ENCODE data around the gene CD59. TPM values are rescaled to one million over a fixed set of nuclear protein-coding genes. Genes with fewer than 3 reads are reported as not detected.
A peak's percentile ranks its signal among the peaks of the same experiment; 100 is the strongest.
"Not testable (repeated sequence)": the region's sequence is repeated elsewhere in the genome, so short reads cannot be mapped to it uniquely, and the experiment has no call there.

Gene CD59
- total RNA-seq, 1 donor from 2014 or later: 79.6 TPM

- DNase-seq: no peak
These were observed 22.9 kb downstream of the CD59 start for GRCh38 chr11:33713151-33713855.

GRCh38 chr11:33712436-33712835 lies 23.8 kb downstream of the CD59 start:
- no peak for DNase-seq

GRCh38 chr11:33709466-33709865 lies 26.8 kb downstream of the CD59 start:
- no peak for DNase-seq

- DNase-seq: no peak
These were observed 27.2 kb downstream of the CD59 start for GRCh38 chr11:33708985-33709384.

GRCh38 chr11:33707831-33708230 lies 28.4 kb downstream of the CD59 start:
- not testable (repeated sequence) for DNase-seq

GRCh38 chr11:33706966-33707365 lies 29.3 kb downstream of the CD59 start:
- no peak for DNase-seq

- DNase-seq: no peak
These were observed 29.7 kb downstream of the CD59 start for GRCh38 chr11:33706546-33706945.

- DNase-seq: no peak
These were observed 31.8 kb downstream of the CD59 start for GRCh38 chr11:33704240-33705002.

GRCh38 chr11:33703788-33704187 lies 32.4 kb downstream of the CD59 start:
- DNase-seq: no peak

GRCh38 chr11:33703234-33703633 lies 33.0 kb downstream of the CD59 start:
- DNase-seq: no peak

GRCh38 chr11:33701302-33702230 lies 34.7 kb downstream of the CD59 start:
- peak; percentile 56 for DNase-seq

GRCh38 chr11:33700502-33701271 lies 35.5 kb downstream of the CD59 start, which contains the start of gene C11orf91:
C11orf91 (minus strand) TSS chr11:33700826; CDS start chr11:33700740, 86 bp downstream.
- peak; percentile 97 for DNase-seq

GRCh38 chr11:33700063-33700501 lies 36.1 kb downstream of the CD59 start:
- no peak for DNase-seq

- DNase-seq: no peak
These were observed 36.6 kb downstream of the CD59 start for GRCh38 chr11:33699515-33700062.

- DNase-seq: no peak
These were observed 37.3 kb downstream of the CD59 start for GRCh38 chr11:33698921-33699320.

GRCh38 chr11:33697997-33698396 lies 38.2 kb downstream of the CD59 start:
- DNase-seq: no peak

GRCh38 chr11:33696931-33697638 lies 39.1 kb downstream of the CD59 start:
- DNase-seq: no peak

GRCh38 chr11:33696411-33696810 lies 39.8 kb downstream of the CD59 start:
- DNase-seq: no peak

- no peak for DNase-seq
These were observed 41.1 kb downstream of the CD59 start for GRCh38 chr11:33695051-33695566.

GRCh38 chr11:33694346-33695050 lies 41.7 kb downstream of the CD59 start:
- DNase-seq: no peak
